Sciatic nerve (tissue), 2 donors: ENCODE data around the gene NRG3. TPM values are rescaled to one million over a fixed set of nuclear protein-coding genes. Genes with fewer than 3 reads are reported as not detected.

Experiments
- ATAC-seq: fragments of 200-7000 bp; cut with Tn5 transposase; one replicate; pipeline ENCODE4 v1.9.1; 2020; ENCODE audit warnings: mild to moderate bottlenecking, moderate library complexity
- DNase-seq: peaks from one replicate; pipeline ENCODE4 v3.0.0-alpha.2; 2020; ENCODE audit warnings: low spot score
- intact Hi-C: fragments of 100-400 bp; cut with DNase I; formaldehyde crosslinking; loops from one replicate; pipeline ENCODE4 v1.14.2; 2022
- total RNA-seq: library from RNA; stranded (reverse); fragmentation: NEBNext Ultra II Directional; extraction: Animal tissue kit (Norgen Biotek cat#: 25700); gene quantifications from one replicate; pipeline ENCODE4 v1.2.1, GENCODE V29; 2021
- donor health status: DM: no; HTN: no; CAD: no.
- donor health status: DM: no; HTN: no; CAD: no.

NRG3 gene
- total RNA-seq, 1 donor from 2014 or later: 1.4 TPM

- DNase-seq: no peak
- intact Hi-C loops: no loop called here
- ATAC-seq: no peak
Observed at GRCh38 chr10:82492647-82493046, 617.7 kb downstream of the NRG3 start.

GRCh38 chr10:82496114-82496513, 621.1 kb downstream of the NRG3 start:
- ATAC-seq: no peak

GRCh38 chr10:82497439-82497838, 622.4 kb downstream of the NRG3 start:
- intact Hi-C loops: no loop called here
- DNase-seq: no peak
- ATAC-seq: no peak

More at GRCh38 chr10:82496114-82496513, 621.1 kb downstream of the NRG3 start:
- intact Hi-C loops: no loop called here
- DNase-seq: no peak

GRCh38 chr10:82498976-82499375, 624.0 kb downstream of the NRG3 start:
- intact Hi-C loops: no loop called here
- no peak for DNase-seq
- ATAC-seq: no peak

- intact Hi-C loops: no loop called here
- DNase-seq (no peak), ATAC-seq (no peak)
Observed at GRCh38 chr10:82505009-82505408, 630.0 kb downstream of the NRG3 start.

GRCh38 chr10:82506680-82507376, 631.8 kb downstream of the NRG3 start:
- intact Hi-C loops: no loop called here
- DNase-seq: no peak
- no peak for ATAC-seq

GRCh38 chr10:82515256-82515655, 640.3 kb downstream of the NRG3 start:
- DNase-seq (no peak), ATAC-seq (no peak)
- intact Hi-C loops: no loop called here

- ATAC-seq: no peak
- intact Hi-C loops: no loop called here
- DNase-seq: no peak
Observed at GRCh38 chr10:82529062-82529461, 654.1 kb downstream of the NRG3 start.

GRCh38 chr10:82535457-82535856, 660.5 kb downstream of the NRG3 start:
- intact Hi-C loops: no loop called here
- DNase-seq: no peak
- no peak for ATAC-seq

- DNase-seq (no peak), ATAC-seq (no peak)
- intact Hi-C loops: no loop called here
Observed at GRCh38 chr10:82536668-82537067, 661.7 kb downstream of the NRG3 start.

GRCh38 chr10:82538272-82538671, 663.3 kb downstream of the NRG3 start:
- no peak for DNase-seq
- no peak for ATAC-seq
- intact Hi-C loops: no loop called here

- no peak for ATAC-seq
- intact Hi-C loops: no loop called here
- no peak for DNase-seq
Observed at GRCh38 chr10:82543631-82544030, 668.6 kb downstream of the NRG3 start.

- intact Hi-C loops: no loop called here
- DNase-seq: no peak
- no peak for ATAC-seq
Observed at GRCh38 chr10:82544377-82544776, 669.4 kb downstream of the NRG3 start.

GRCh38 chr10:82551506-82551905, 676.5 kb downstream of the NRG3 start:
- DNase-seq (no peak), ATAC-seq (no peak)
- intact Hi-C loops: no loop called here

- intact Hi-C loops: no loop called here
- DNase-seq (no peak), ATAC-seq (no peak)
Observed at GRCh38 chr10:82552267-82552666, 677.3 kb downstream of the NRG3 start.

- intact Hi-C loops: no loop called here
- ATAC-seq (no peak), DNase-seq (no peak)
Observed at GRCh38 chr10:82554381-82554780, 679.4 kb downstream of the NRG3 start.

GRCh38 chr10:82558014-82558607, 683.1 kb downstream of the NRG3 start:
- intact Hi-C loops: no loop called here
- DNase-seq (no peak), ATAC-seq (no peak)

- intact Hi-C loops: no loop called here
- no peak for ATAC-seq
- DNase-seq: no peak
Observed at GRCh38 chr10:82564353-82565196, 689.6 kb downstream of the NRG3 start.

- DNase-seq: no peak
- intact Hi-C loops: no loop called here
- ATAC-seq: no peak
Observed at GRCh38 chr10:82565197-82565575, 690.2 kb downstream of the NRG3 start.

- intact Hi-C loops: no loop called here
- DNase-seq (no peak), ATAC-seq (no peak)
Observed at GRCh38 chr10:82572744-82573143, 697.8 kb downstream of the NRG3 start.
